ENCODE measurements around the gene POGLUT3.
A peak's percentile ranks its signal among the peaks of the same experiment; 100 is the strongest.

Gene POGLUT3

GRCh38 chr11:108498046-108498815 is at the start of gene POGLUT3:
TSS of gene POGLUT3 (minus strand) at chr11:108498384. CDS start at chr11:108498366, 18 bp downstream.
- H3K4me1 ChIP-seq = peaks cover 16% of the 10 kb centered on the region
- in situ Hi-C loops (cut with MboI; ENCODE audit: low sequenced_read_pairs) = loop anchor here (10.0 kb wide), 1 partner anchor 273 kb away; the partner anchor contains the start of genes ATM and NPAT
- H3K36me3 ChIP-seq (replicated peaks) = 0 out of 2 replicates have a peak, but pooled peaks cover 3% of the 10 kb centered on the region
- no peaks in the 10 kb centered on the region for H3K27me3 ChIP-seq (ENCODE audit: low read depth)
- H3K9me3 ChIP-seq = no peaks in the 10 kb centered on the region
- peak within 1 kb of the TSS; percentile 35 for H3K4me3 ChIP-seq
- DNase-seq (ENCODE audit: low spot score in 2 of 2) = peak; percentile 62 to 79

- Histone ChIP-seq H3K36me3 (replicated peaks) (peaks cover 4% of the 10 kb centered on the region), H3K27me3 (ENCODE audit: low read depth) (no peaks in the 10 kb centered on the region), H3K4me1 (peaks cover 6% of the 10 kb centered on the region), H3K4me3 (no peak overlapping the region), H3K9me3 (no peaks in the 10 kb centered on the region)
- DNase-seq (ENCODE audit: low spot score in 2 of 2) = no peak
- in situ Hi-C loops (cut with MboI; ENCODE audit: low sequenced_read_pairs) = no loop called here
Measured at GRCh38 chr11:108545909-108546501, 47.8 kb upstream of the POGLUT3 start.

GRCh38 chr11:108543316-108543964 is 45.3 kb upstream of the POGLUT3 start:
- Histone ChIP-seq H3K4me1 (peaks cover 2% of the 10 kb centered on the region; the same call in 1 of the 2 replicates), H3K27me3 (ENCODE audit: low read depth) (no peaks in the 10 kb centered on the region), H3K36me3 (replicated peaks) (peaks cover 11% of the 10 kb centered on the region), H3K9me3 (no peaks in the 10 kb centered on the region), H3K4me3 (no peak overlapping the region)
- no peak for DNase-seq (ENCODE audit: low spot score in 2 of 2)
- in situ Hi-C loops (cut with MboI; ENCODE audit: low sequenced_read_pairs) = no loop called here

GRCh38 chr11:108541531-108541930 is 43.3 kb upstream of the POGLUT3 start:
- Histone ChIP-seq H3K27me3 (ENCODE audit: low read depth) (no peaks in the 10 kb centered on the region), H3K4me1 (peaks cover 2% of the 10 kb centered on the region; the same call in 1 of the 2 replicates), H3K9me3 (no peaks in the 10 kb centered on the region), H3K4me3 (no peak overlapping the region), H3K36me3 (replicated peaks) (peaks cover 11% of the 10 kb centered on the region)
- no peak for DNase-seq (ENCODE audit: low spot score in 2 of 2)
- in situ Hi-C loops (cut with MboI; ENCODE audit: low sequenced_read_pairs) = no loop called here

GRCh38 chr11:108538502-108538901 is 40.3 kb upstream of the POGLUT3 start:
- in situ Hi-C loops (cut with MboI; ENCODE audit: low sequenced_read_pairs) = no loop called here
- Histone ChIP-seq H3K27me3 (ENCODE audit: low read depth) (no peaks in the 10 kb centered on the region), H3K9me3 (no peaks in the 10 kb centered on the region), H3K36me3 (replicated peaks) (peaks cover 23% of the 10 kb centered on the region), H3K4me1 (peaks cover 2% of the 10 kb centered on the region; the same call in 1 of the 2 replicates), H3K4me3 (no peak overlapping the region)
- DNase-seq (ENCODE audit: low spot score in 2 of 2) = no peak

- H3K4me1 ChIP-seq = peaks cover 2% of the 10 kb centered on the region; the same call in 1 of the 2 replicates
- H3K4me3 ChIP-seq = no peak overlapping the region
- no peak for DNase-seq (ENCODE audit: low spot score in 2 of 2)
- peaks cover 23% of the 10 kb centered on the region for H3K36me3 ChIP-seq (replicated peaks)
- H3K27me3 ChIP-seq (ENCODE audit: low read depth) = no peaks in the 10 kb centered on the region
- H3K9me3 ChIP-seq = no peaks in the 10 kb centered on the region
- in situ Hi-C loops (cut with MboI; ENCODE audit: low sequenced_read_pairs) = no loop called here
Measured at GRCh38 chr11:108538022-108538424, 39.8 kb upstream of the POGLUT3 start.

GRCh38 chr11:108536783-108537182 is 38.6 kb upstream of the POGLUT3 start:
- Histone ChIP-seq H3K4me1 (no peaks in the 10 kb centered on the region), H3K27me3 (ENCODE audit: low read depth) (no peaks in the 10 kb centered on the region), H3K4me3 (no peak overlapping the region), H3K36me3 (replicated peaks) (peaks cover 23% of the 10 kb centered on the region), H3K9me3 (no peaks in the 10 kb centered on the region)
- no peak for DNase-seq (ENCODE audit: low spot score in 2 of 2)
- in situ Hi-C loops (cut with MboI; ENCODE audit: low sequenced_read_pairs) = no loop called here

GRCh38 chr11:108535384-108535955 is 37.3 kb upstream of the POGLUT3 start:
- DNase-seq (ENCODE audit: low spot score in 2 of 2) = no peak
- H3K9me3 ChIP-seq = no peaks in the 10 kb centered on the region
- no peaks in the 10 kb centered on the region for H3K4me1 ChIP-seq
- in situ Hi-C loops (cut with MboI; ENCODE audit: low sequenced_read_pairs) = no loop called here
- no peak overlapping the region for H3K4me3 ChIP-seq
- peaks cover 19% of the 10 kb centered on the region for H3K36me3 ChIP-seq (replicated peaks)
- no peaks in the 10 kb centered on the region for H3K27me3 ChIP-seq (ENCODE audit: low read depth)

- Histone ChIP-seq H3K27me3 (ENCODE audit: low read depth) (no peaks in the 10 kb centered on the region), H3K4me3 (no peak overlapping the region), H3K4me1 (no peaks in the 10 kb centered on the region), H3K36me3 (replicated peaks) (peaks cover 16% of the 10 kb centered on the region), H3K9me3 (no peaks in the 10 kb centered on the region)
- in situ Hi-C loops (cut with MboI; ENCODE audit: low sequenced_read_pairs) = no loop called here
- no peak for DNase-seq (ENCODE audit: low spot score in 2 of 2)
Measured at GRCh38 chr11:108534274-108534882, 36.2 kb upstream of the POGLUT3 start.

- DNase-seq (ENCODE audit: low spot score in 2 of 2) = no peak
- H3K9me3 ChIP-seq = no peaks in the 10 kb centered on the region
- in situ Hi-C loops (cut with MboI; ENCODE audit: low sequenced_read_pairs) = no loop called here
- H3K27me3 ChIP-seq (ENCODE audit: low read depth) = no peaks in the 10 kb centered on the region
- no peak overlapping the region for H3K4me3 ChIP-seq
- H3K36me3 ChIP-seq (replicated peaks) = peaks cover 20% of the 10 kb centered on the region
- no peaks in the 10 kb centered on the region for H3K4me1 ChIP-seq
Measured at GRCh38 chr11:108530426-108530825, 32.2 kb upstream of the POGLUT3 start.

- Histone ChIP-seq H3K9me3 (no peaks in the 10 kb centered on the region), H3K36me3 (replicated peaks) (peaks cover 10% of the 10 kb centered on the region), H3K4me3 (no peak overlapping the region), H3K4me1 (no peaks in the 10 kb centered on the region), H3K27me3 (ENCODE audit: low read depth) (no peaks in the 10 kb centered on the region)
- in situ Hi-C loops (cut with MboI; ENCODE audit: low sequenced_read_pairs) = no loop called here
- DNase-seq (ENCODE audit: low spot score in 2 of 2) = no peak
Measured at GRCh38 chr11:108527382-108527781, 29.2 kb upstream of the POGLUT3 start.

- H3K9me3 ChIP-seq = no peaks in the 10 kb centered on the region
- in situ Hi-C loops (cut with MboI; ENCODE audit: low sequenced_read_pairs) = no loop called here
- no peaks in the 10 kb centered on the region for H3K4me1 ChIP-seq
- no peaks in the 10 kb centered on the region for H3K27me3 ChIP-seq (ENCODE audit: low read depth)
- peaks cover 10% of the 10 kb centered on the region for H3K36me3 ChIP-seq (replicated peaks)
- no peak for DNase-seq (ENCODE audit: low spot score in 2 of 2)
- no peak overlapping the region for H3K4me3 ChIP-seq
Measured at GRCh38 chr11:108525161-108525560, 27.0 kb upstream of the POGLUT3 start.

- DNase-seq (ENCODE audit: low spot score in 2 of 2) = no peak
- peaks cover 10% of the 10 kb centered on the region for H3K36me3 ChIP-seq (replicated peaks)
- H3K4me1 ChIP-seq = no peaks in the 10 kb centered on the region
- no peak overlapping the region for H3K4me3 ChIP-seq
- in situ Hi-C loops (cut with MboI; ENCODE audit: low sequenced_read_pairs) = no loop called here
- H3K9me3 ChIP-seq = no peaks in the 10 kb centered on the region
- no peaks in the 10 kb centered on the region for H3K27me3 ChIP-seq (ENCODE audit: low read depth)
Measured at GRCh38 chr11:108524422-108524821, 26.2 kb upstream of the POGLUT3 start.

Data from HAP-1 (cell line).